RWPE2 (cell line): ENCODE measurements around the gene LTBP2.

Experiments used
- ATAC-seq: fragments of 200-7000 bp; cut with Tn5 transposase; 3 replicates; pipeline ENCODE4 v1.9.1; 2021; ENCODE audit warnings: low read depth
- DNase-seq: peaks from one replicate; pipeline ENCODE4 v3.0.0-alpha.2; 2020; ENCODE audit warnings: low spot score
- H3K27ac ChIP-seq: fragments of 450-650 bp; 2 replicates; pipeline ENCODE4 v1.5.1; 2017; ENCODE audit warnings: mild to moderate bottlenecking; ENCODE audit not compliant: poor library complexity, severe bottlenecking
- H3K27me3 ChIP-seq: fragments of 250-450 bp; sonication (Bioruptor Pico); 2 replicates; pipeline ENCODE4 v1.5.1; 2021; ENCODE audit warnings: mild to moderate bottlenecking, moderate library complexity; ENCODE audit not compliant: insufficient read depth, poor library complexity, severe bottlenecking
- H3K36me3 ChIP-seq: fragments of 250-450 bp; sonication (Bioruptor Pico); 2 replicates; pipeline ENCODE4 v1.5.1; 2020; ENCODE audit warnings: low read depth, mild to moderate bottlenecking, moderate library complexity
- H3K4me1 ChIP-seq: fragments of 250-450 bp; sonication (Bioruptor Pico); 2 replicates; pipeline ENCODE4 v1.5.1; 2021; ENCODE audit warnings: mild to moderate bottlenecking, moderate library complexity; ENCODE audit not compliant: insufficient read depth, poor library complexity, severe bottlenecking
- H3K4me3 ChIP-seq: fragments of 250-450 bp; sonication (Bioruptor Pico); 2 replicates; pipeline ENCODE4 v1.5.1; 2021; ENCODE audit warnings: mild to moderate bottlenecking, moderate library complexity; ENCODE audit not compliant: severe bottlenecking
- H3K9me3 ChIP-seq: fragments of 250-450 bp; sonication (Bioruptor Pico); 2 replicates; pipeline ENCODE4 v1.5.1; 2021; ENCODE audit warnings: mild to moderate bottlenecking, moderate library complexity; ENCODE audit not compliant: severe bottlenecking
- TF ChIP-seq, protein P1 (sequence below): fragments of 450-650 bp; IDR thresholded peaks from one replicate; pipeline ENCODE4 v1.5.1; 2017; ENCODE audit warnings: mild to moderate bottlenecking, moderate library complexity; ENCODE audit not compliant: poor library complexity, severe bottlenecking

The LTBP2 gene

DNA sequence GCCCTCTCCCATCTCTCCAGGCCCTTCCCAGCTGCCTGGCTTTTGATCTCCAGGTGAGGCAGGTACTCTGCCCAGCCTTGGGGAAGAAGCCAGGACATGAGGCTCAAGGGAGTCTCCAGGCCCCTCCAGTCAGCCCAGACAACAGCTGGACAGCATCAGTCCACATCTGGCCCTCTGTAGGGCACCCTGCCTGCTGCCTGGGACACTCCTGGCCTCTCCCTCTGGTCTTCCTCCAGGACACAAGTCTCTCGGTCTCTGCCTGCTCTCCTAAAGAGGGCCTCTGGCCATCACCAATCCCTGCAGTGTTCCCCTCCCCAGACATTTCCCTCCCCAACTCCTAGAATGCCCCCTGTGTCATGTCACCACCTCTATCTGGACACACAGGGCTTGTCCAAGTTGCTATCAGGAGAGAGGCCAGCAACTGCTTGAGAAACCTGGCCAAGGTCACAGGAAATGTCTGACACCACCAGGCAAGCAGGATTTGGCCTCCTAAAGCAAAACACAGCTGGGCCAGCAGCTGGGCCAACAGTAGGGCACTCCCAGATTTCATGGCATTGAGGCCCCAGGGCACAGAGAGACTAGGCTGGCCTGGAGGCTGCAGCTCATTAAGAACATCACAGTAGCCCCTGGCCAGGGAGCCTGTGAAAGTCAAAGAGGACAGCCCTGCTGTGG, 29.0 kb downstream of the LTBP2 start:
- no peak overlapping the region for H3K4me3 ChIP-seq
- ATAC-seq (peak; percentile 4; the same call in 1 of the 3 replicates), DNase-seq (no peak)

DNA sequence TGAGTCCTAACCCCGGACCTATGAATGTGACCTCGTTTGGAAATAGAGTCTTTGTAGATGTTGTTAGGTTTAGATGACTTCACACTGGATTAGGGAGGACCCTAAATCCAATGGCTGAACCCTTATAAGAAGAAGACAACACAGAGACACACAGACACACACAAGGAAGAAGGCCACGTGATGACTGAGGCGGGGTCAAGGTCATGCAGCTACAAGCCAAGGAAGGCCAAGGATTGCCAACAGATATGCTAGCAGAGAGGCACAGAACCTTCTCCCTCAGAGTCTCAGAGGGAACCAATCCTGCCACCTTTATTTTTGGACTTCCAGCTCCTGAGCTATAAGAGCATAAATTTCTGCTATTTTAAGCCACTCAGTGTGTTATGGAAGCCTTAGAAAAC, 31.8 kb downstream of the LTBP2 start:
- ATAC-seq (no peak), DNase-seq (no peak)
- H3K36me3 ChIP-seq, result peaks cover 70% of the 10 kb centered on the region
- H3K27me3 ChIP-seq, result no peaks in the 10 kb centered on the region
- TF ChIP-seq, protein P1, sequence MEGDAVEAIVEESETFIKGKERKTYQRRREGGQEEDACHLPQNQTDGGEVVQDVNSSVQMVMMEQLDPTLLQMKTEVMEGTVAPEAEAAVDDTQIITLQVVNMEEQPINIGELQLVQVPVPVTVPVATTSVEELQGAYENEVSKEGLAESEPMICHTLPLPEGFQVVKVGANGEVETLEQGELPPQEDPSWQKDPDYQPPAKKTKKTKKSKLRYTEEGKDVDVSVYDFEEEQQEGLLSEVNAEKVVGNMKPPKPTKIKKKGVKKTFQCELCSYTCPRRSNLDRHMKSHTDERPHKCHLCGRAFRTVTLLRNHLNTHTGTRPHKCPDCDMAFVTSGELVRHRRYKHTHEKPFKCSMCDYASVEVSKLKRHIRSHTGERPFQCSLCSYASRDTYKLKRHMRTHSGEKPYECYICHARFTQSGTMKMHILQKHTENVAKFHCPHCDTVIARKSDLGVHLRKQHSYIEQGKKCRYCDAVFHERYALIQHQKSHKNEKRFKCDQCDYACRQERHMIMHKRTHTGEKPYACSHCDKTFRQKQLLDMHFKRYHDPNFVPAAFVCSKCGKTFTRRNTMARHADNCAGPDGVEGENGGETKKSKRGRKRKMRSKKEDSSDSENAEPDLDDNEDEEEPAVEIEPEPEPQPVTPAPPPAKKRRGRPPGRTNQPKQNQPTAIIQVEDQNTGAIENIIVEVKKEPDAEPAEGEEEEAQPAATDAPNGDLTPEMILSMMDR, result no peak
- peaks cover 58% of the 10 kb centered on the region for H3K4me1 ChIP-seq
- no peak overlapping the region for H3K4me3 ChIP-seq
- H3K9me3 ChIP-seq, result no peaks in the 10 kb centered on the region
- peak overlapping the region; percentile 100 for H3K27ac ChIP-seq

More for the DNA sequence above, 29.0 kb downstream of the LTBP2 start:
- TF ChIP-seq, protein P1, result no peak
- H3K36me3 ChIP-seq, result peaks cover 57% of the 10 kb centered on the region
- peaks cover 55% of the 10 kb centered on the region for H3K4me1 ChIP-seq
- peak overlapping the region; percentile 100 for H3K27ac ChIP-seq
- H3K27me3 ChIP-seq, result no peaks in the 10 kb centered on the region
- H3K9me3 ChIP-seq, result no peaks in the 10 kb centered on the region

DNA sequence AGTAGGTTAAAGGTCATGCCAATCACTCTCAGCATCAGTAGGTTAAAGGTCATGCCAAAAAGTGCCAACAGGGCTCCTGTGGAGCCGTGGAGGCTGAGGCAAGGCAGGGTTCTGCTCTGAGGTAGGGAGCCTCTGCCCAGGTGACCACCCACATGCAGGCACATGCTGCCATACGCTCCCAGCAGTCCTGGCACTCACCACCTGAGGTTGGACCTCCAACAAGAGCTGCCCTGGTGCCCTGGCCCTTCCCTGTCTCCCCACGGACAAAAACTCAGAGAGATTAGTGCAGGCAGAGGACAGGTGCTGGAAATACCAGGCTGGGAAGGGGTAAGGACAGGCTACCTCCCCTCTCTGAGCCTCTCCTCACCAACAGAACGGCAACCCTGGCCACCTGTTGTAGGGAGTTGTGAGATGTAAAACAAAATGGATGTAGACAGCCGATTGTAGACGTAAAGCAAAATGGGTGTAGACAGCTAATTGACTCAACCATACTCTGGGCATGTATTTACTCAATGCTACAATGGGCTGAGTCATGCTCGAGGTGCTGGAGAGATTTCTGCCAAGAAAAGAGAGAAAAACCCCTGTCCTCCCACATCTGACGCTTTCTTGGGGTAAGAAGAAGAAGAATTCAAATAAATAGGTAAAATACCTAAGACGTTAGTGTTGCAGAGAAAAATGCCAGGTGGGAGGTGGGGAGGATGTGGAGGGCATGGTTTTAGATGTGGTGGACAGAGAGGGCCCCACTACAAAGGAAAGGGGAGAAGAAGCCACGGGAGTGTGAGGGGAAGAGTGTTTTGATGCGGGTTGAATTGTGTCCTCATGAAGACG, 32.4 kb downstream of the LTBP2 start:
- TF ChIP-seq, protein P1, result no peak
- H3K4me1 ChIP-seq, result peaks cover 63% of the 10 kb centered on the region
- peak; percentile 74 for ATAC-seq
- no peaks in the 10 kb centered on the region for H3K27me3 ChIP-seq
- peak overlapping the region; percentile 100 for H3K27ac ChIP-seq
- DNase-seq, result peak; percentile 90
- no peaks in the 10 kb centered on the region for H3K9me3 ChIP-seq
- H3K4me3 ChIP-seq, result no peak overlapping the region
- H3K36me3 ChIP-seq, result peaks cover 70% of the 10 kb centered on the region

DNA sequence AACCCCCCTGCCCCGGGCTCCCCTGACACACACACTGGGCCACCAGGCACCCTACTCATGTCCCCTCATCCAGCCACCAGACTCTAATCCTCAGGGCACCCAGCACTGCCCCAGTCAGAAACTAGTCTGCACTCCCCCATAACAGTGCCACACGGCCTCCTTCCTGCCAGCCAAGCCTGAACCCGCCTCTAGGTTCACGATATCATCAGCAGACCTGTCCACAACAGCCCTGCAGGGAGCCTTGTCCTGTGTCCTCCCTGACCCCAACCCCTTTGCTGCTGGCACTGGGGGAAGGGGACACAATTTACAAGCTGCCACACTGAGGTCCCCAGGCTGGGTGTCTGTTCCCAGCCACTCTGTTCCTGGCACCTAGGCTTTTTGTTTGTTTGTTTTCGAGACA, 33.6 kb downstream of the LTBP2 start:
- H3K27ac ChIP-seq, result peak overlapping the region; percentile 100
- H3K4me1 ChIP-seq, result peaks cover 63% of the 10 kb centered on the region
- peak; percentile 72 for DNase-seq
- no peak overlapping the region for H3K4me3 ChIP-seq
- no peak for ATAC-seq
- H3K27me3 ChIP-seq, result no peaks in the 10 kb centered on the region
- peaks cover 70% of the 10 kb centered on the region for H3K36me3 ChIP-seq
- no peaks in the 10 kb centered on the region for H3K9me3 ChIP-seq
- TF ChIP-seq, protein P1, result no peak
